Measurements from ENCODE around the gene PLCL1.

Gene PLCL1

DNA sequence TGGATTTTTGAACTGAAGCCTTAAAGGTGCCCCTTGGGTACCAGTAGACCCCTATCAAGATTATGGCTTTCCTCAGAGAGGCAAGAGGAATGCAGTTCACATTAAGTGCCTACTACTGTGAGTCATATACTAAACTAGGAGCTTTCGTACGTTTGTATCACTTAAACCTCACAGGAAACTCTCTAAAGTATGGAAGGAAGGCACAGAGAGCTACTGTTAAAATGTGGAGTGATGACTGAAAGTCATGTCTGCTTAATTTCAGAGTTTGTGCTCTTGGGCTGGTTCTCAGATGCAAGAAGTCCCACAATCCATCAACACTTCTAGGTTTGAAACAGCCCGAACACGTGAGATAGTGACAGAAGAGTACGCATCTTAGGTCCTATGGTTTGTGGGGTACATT, 4.7 kb downstream of the PLCL1 start:
- TF ChIP-seq, protein P1, sequence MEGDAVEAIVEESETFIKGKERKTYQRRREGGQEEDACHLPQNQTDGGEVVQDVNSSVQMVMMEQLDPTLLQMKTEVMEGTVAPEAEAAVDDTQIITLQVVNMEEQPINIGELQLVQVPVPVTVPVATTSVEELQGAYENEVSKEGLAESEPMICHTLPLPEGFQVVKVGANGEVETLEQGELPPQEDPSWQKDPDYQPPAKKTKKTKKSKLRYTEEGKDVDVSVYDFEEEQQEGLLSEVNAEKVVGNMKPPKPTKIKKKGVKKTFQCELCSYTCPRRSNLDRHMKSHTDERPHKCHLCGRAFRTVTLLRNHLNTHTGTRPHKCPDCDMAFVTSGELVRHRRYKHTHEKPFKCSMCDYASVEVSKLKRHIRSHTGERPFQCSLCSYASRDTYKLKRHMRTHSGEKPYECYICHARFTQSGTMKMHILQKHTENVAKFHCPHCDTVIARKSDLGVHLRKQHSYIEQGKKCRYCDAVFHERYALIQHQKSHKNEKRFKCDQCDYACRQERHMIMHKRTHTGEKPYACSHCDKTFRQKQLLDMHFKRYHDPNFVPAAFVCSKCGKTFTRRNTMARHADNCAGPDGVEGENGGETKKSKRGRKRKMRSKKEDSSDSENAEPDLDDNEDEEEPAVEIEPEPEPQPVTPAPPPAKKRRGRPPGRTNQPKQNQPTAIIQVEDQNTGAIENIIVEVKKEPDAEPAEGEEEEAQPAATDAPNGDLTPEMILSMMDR (IDR thresholded peaks at IDR 0.05; ENCODE audit: low read depth, low read length): no peak
- DNase-seq (ENCODE audit: low read depth in 2 of 2): peak in 1 of 2 donors; percentile 23
- H3K4me3 ChIP-seq (replicated peaks in 1 of 2; ENCODE audit: low read depth in 2 of 2, low read length in 2 of 2): no peak overlapping the region

DNA sequence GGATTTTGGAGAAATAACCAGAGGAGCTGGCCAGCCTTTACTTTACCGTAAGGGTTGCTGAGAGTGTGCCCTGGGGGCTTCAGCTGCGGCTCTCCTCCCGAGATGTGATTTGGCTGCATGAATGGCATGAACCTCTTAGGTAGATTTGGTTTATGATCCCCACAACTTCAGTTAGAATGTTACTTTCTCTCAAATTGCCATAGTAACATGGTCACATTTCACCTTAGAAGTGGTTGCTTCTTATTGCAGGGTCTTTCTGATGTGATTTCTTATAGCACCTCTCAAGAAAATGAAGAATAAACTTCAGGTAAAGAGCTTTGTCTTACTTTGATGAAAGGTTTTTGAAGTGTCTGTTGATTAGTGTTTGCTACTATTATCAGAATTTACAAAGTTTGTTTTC, 5.6 kb downstream of the PLCL1 start:
- DNase-seq (ENCODE audit: low read depth in 2 of 2): no peak
- TF ChIP-seq, protein P1 (IDR thresholded peaks at IDR 0.05; ENCODE audit: low read depth, low read length): no peak
- H3K4me3 ChIP-seq (replicated peaks in 1 of 2; ENCODE audit: low read depth in 2 of 2, low read length in 2 of 2): no peak overlapping the region

DNA sequence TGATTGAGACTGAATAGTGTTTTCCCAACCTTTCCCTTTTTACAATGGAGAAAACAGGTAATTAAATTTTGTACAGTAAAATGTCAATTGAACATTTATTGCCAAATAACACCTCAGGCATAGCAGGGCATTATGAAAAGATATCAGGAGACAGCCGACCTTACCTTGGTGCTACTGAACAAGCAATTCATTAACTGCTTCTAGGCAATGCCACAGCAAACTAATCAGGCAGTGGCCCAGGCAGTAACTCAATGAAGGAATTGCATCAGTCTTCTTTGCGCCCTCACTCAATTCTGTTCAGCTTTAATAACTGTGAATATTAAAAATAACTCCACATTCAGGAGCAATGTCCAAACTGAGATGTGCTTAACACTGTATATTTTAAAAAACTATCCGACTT, 6.1 kb downstream of the PLCL1 start:
- TF ChIP-seq, protein P1 (IDR thresholded peaks at IDR 0.05; ENCODE audit: low read depth, low read length): no peak
- no peak for DNase-seq (ENCODE audit: low read depth in 2 of 2)
- no peak overlapping the region for H3K4me3 ChIP-seq (replicated peaks in 1 of 2; ENCODE audit: low read depth in 2 of 2, low read length in 2 of 2)

DNA sequence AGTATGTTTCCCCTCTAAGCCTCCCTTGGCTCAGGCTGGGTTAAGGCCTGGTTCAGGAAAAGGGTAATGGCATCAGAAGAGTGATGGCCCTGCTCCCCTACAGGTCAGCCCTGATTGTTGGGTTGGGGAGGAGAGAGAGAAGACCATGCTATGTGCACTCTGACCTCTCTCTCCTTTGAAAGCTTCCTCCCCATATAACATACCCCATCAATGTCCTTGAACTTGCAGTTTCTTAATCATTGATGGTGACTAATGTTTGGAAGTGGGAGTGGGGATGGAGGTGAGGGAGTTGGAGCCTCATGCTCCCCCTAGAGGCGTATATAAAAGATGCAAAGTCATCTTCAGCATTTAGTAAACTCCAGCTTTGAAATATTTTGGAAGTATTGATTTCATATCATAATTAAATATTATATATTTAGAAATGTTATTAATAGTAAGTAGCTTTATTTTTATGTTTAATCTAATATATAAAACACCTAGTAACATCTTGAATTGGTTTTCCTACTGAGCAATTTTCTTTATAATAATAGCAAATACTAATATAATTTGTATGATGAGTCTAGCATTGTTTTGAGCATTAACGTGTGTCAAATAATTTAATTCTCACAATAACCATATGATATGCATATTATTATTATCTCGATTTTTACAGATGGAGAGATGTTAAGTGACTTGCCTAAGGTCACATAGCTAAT, 8.8 kb downstream of the PLCL1 start:
- TF ChIP-seq, protein P1 (IDR thresholded peaks at IDR 0.05; ENCODE audit: low read depth, low read length): peak; percentile 71
- no peak overlapping the region for H3K4me3 ChIP-seq (replicated peaks in 1 of 2; ENCODE audit: low read depth in 2 of 2, low read length in 2 of 2)
- peak; percentile 52 to 78 for DNase-seq (ENCODE audit: low read depth in 2 of 2)

DNA sequence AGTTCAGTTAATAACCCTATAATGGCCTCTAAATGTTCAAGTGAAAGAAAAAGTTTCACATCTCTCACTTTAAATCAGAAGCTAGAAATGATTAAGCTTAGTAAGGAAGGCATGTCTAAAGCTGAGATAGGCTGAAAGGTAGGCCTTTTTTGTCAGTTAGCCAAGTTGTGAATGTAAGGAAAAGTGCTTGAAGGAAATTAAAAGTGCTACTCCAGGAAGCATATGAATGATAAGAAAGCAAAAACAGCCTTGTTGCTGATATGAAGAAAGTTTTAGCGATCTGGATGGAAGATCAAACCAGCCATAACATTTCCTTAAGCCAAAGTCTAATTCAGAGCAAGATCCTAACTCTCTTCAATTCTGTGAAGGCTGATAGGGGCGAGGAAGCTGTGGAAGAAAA, 10.1 kb downstream of the PLCL1 start:
- no peak overlapping the region for H3K4me3 ChIP-seq (replicated peaks in 1 of 2; ENCODE audit: low read depth in 2 of 2, low read length in 2 of 2)
- DNase-seq (ENCODE audit: low read depth in 2 of 2): no peak
- TF ChIP-seq, protein P1 (IDR thresholded peaks at IDR 0.05; ENCODE audit: low read depth, low read length): no peak

DNA sequence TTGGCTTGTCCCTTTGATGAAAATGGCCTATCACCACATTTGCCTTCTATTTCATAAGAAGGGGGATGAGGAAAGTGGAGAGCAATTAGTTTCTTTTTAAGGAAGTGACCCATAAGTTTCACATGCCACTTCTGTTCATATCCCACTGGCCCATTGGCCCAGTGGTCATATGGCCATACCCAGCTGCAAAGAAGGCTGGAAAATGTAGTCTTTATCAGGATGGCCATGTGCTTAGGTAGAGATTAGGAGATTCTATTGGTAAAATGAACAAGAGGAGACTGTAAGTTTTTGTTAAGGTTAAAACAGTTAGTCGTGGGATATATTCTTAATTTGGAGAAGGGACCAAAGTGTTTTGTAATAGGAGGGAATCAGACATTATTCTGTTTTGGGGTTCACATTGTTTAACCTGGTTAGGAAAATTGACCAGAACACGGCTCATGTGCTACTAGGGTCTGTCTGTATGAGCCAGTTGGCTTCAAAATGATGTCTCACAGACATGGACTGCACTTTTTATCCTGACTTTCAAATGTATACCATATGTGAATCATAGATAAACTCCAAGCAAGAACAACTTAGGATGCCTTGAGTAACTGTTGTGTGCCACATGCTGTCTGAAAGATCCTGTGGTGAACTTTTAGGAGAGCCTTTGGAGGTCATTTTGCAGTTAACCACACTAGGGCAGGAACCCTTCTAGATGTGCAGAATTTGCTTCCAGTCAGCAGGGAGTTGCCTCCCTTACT, 17.3 kb downstream of the PLCL1 start:
- no peak for DNase-seq (ENCODE audit: low read depth in 2 of 2)
- no peak overlapping the region for H3K4me3 ChIP-seq (replicated peaks in 1 of 2; ENCODE audit: low read depth in 2 of 2, low read length in 2 of 2)
- TF ChIP-seq, protein P1 (IDR thresholded peaks at IDR 0.05; ENCODE audit: low read depth, low read length): no peak
